Endothelial cell of umbilical vein (primary cell): Measurements from ENCODE around the gene COL17A1. TPM values are rescaled to one million over a fixed set of nuclear protein-coding genes. Genes with fewer than 3 reads are reported as not detected.

Experiments
- BruUV-seq: library from RNA; stranded (reverse); fragments of 400-500 nt; replicated peaks from 2 replicates; lab custom pipeline; 2021; lab: Mats Ljungman, UMichigan
- CTCF ChIA-PET: fragments of 300-600, 350-600 bp; sonication (Branson Sonifier 250); formaldehyde crosslinking; loops from one replicate; lab custom pipeline; 2021; ENCODE audit warnings: antibody characterized with exemption, inconsistent platforms; lab: Charles Lee
- POLR2A ChIA-PET: fragments of 300-600, 350-600 bp; sonication (Branson Sonifier 250); formaldehyde crosslinking; loops from one replicate; lab custom pipeline; 2021; ENCODE audit warnings: antibody characterized with exemption, inconsistent platforms; lab: Charles Lee
- DNase-seq: peaks from one replicate; pipeline ENCODE4 v3.0.0-alpha.2; 2011; ENCODE audit warnings: low read depth, low spot score
- FAIRE-seq: peaks from 2 replicates; lab custom pipeline; 2011; peaks lifted over from hg19 to GRCh38; lab: Jason Lieb, UNC
- H2AFZ ChIP-seq: 2 replicates; pipeline ENCODE4 v1.6.0; 2012; ENCODE audit warnings: low read depth, low read length, control low read depth, inconsistent platforms
- H3K27ac ChIP-seq: 2 replicates; pipeline ENCODE4 v1.5.1; 2011; ENCODE audit warnings: low read depth, mild to moderate bottlenecking, control low read depth, low read length, moderate library complexity; ENCODE audit not compliant: insufficient read depth
- H3K27me3 ChIP-seq, 2 experiments: 2 replicates each; pipeline versions ENCODE4 v1.6.0 to v1.6.1; 2011; ENCODE audit warnings: low read length in 2 of 2, mixed read lengths in 1 of 2; ENCODE audit not compliant: control insufficient read depth in 2 of 2, insufficient read depth in 2 of 2
- H3K36me3 ChIP-seq, 2 experiments: 2 replicates in 1 of 2; 3 replicates in 1 of 2; pipeline ENCODE4 v1.5.1; 2011; ENCODE audit warnings: low read length in 2 of 2, mild to moderate bottlenecking in 1 of 2, moderate library complexity in 1 of 2; ENCODE audit not compliant: control insufficient read depth in 2 of 2, insufficient read depth in 2 of 2; ENCODE audit errors: extremely low read depth in 1 of 2
- H3K4me1 ChIP-seq: 3 replicates; pipeline ENCODE4 v1.5.1; 2011; ENCODE audit warnings: mild to moderate bottlenecking, low read length; ENCODE audit not compliant: control insufficient read depth, insufficient read depth; ENCODE audit errors: extremely low read depth
- H3K4me2 ChIP-seq: 2 replicates; pipeline ENCODE4 v1.6.1; 2011; ENCODE audit warnings: low read length, control low read depth, mixed read lengths; ENCODE audit not compliant: insufficient read depth
- H3K4me3 ChIP-seq, 3 experiments: fragments of 200-600 bp in 1 of 3; sonication (generic), shearing (Covaris generic) in 1 of 3; replicated peaks in 1 of 3; 2 replicates each; pipeline ENCODE4 v1.5.1; 2011 to 2016; ENCODE audit warnings: control low read depth in 3 of 3, low read length in 3 of 3, mild to moderate bottlenecking in 2 of 3, inconsistent platforms in 1 of 3, low read depth in 1 of 3, moderate library complexity in 1 of 3; ENCODE audit not compliant: insufficient read depth in 1 of 3
- H3K79me2 ChIP-seq: 2 replicates; pipeline ENCODE4 v1.6.0; 2012; ENCODE audit warnings: low read length, inconsistent platforms; ENCODE audit not compliant: control insufficient read depth, insufficient read depth
- H3K9ac ChIP-seq: replicated peaks from 2 replicates; pipeline ENCODE3; 2011; ENCODE audit warnings: low read length, control low read depth; ENCODE audit not compliant: insufficient read depth; ENCODE audit errors: extremely low read depth
- H3K9me1 ChIP-seq: replicated peaks from 3 replicates; pipeline ENCODE4 v1.6.0; 2011; ENCODE audit warnings: mild to moderate bottlenecking, low read length; ENCODE audit not compliant: control insufficient read depth, insufficient read depth; ENCODE audit errors: extremely low read depth
- H3K9me3 ChIP-seq: replicated peaks from 2 replicates; pipeline ENCODE4 v1.5.1; 2012; ENCODE audit warnings: low read length, inconsistent platforms; ENCODE audit not compliant: control insufficient read depth, insufficient read depth
- H4K20me1 ChIP-seq: replicated peaks from 2 replicates; pipeline ENCODE3; 2011; ENCODE audit warnings: mild to moderate bottlenecking, low read length; ENCODE audit not compliant: control insufficient read depth, insufficient read depth; ENCODE audit errors: extremely low read depth
- FOS ChIP-seq: IDR thresholded peaks from 2 replicates; pipeline ENCODE4 v1.6.1; 2011; ENCODE audit warnings: mild to moderate bottlenecking, low read length, moderate library complexity, borderline replicate concordance; ENCODE audit not compliant: insufficient read depth
- GATA2 ChIP-seq: IDR thresholded peaks from 2 replicates; pipeline ENCODE4 v1.7.0; 2011; ENCODE audit warnings: low read depth, mild to moderate bottlenecking, moderate library complexity, mixed read lengths, low read length; ENCODE audit not compliant: insufficient read length, insufficient read depth
- JUN ChIP-seq: IDR thresholded peaks from 2 replicates; pipeline ENCODE4 v1.6.1; 2011; ENCODE audit warnings: borderline replicate concordance, low read depth; ENCODE audit not compliant: insufficient read length, insufficient read depth
- POLR2A ChIP-seq: IDR thresholded peaks from 2 replicates; pipeline ENCODE4 v1.6.1; 2012; ENCODE audit warnings: low read depth, mild to moderate bottlenecking, control low read depth, low read length
- POLR2AphosphoS5 ChIP-seq: IDR thresholded peaks from 2 replicates; pipeline ENCODE4 v1.6.1; 2012; ENCODE audit warnings: low read depth, mild to moderate bottlenecking, control low read depth, low read length, moderate library complexity; ENCODE audit not compliant: insufficient read depth
- dilution Hi-C: fragments of 300-500 bp; cut with MboI; formaldehyde crosslinking; loops from one replicate; pipeline ENCODE4 v1.15.0; 2019; ENCODE audit warnings: low sequenced_read_pairs; ENCODE audit not compliant: extremely low pct_ligation_motif_present
- intact Hi-C: fragments of 100-400 bp; cut with micrococcal nuclease; formaldehyde crosslinking; loops from one replicate; pipeline ENCODE4 v1.10.0; 2022
- polyA plus RNA-seq, 4 experiments: library from polyadenylated mRNA; depleted of rRNA in 3 of 4; stranded (reverse) in 3 of 4; unstranded in 1 of 4; fragments of >200 nt; gene quantifications; 2 replicates each; pipeline versions ENCODE4 v1.2.1 to v1.2.3, GENCODE V29; 2011 to 2012; ENCODE audit warnings: missing spikeins in 1 of 4
- total RNA-seq: library from RNA; stranded (reverse); gene quantifications from 2 replicates; pipeline ENCODE4 v1.2.3, GENCODE V29; 2021

Gene COL17A1
- total and polyA plus RNA-seq, 2 donors (not counting 3 experiments of a cell fraction or from before 2014, with no cell fraction given): 0.57 to 1.3 TPM

GRCh38 chr10:104022026-104022425, 63.7 kb downstream of the COL17A1 start:
- Histone ChIP-seq H3K9ac (peak overlapping the region; percentile 5), H3K79me2 (peaks cover 4% of the 10 kb centered on the region), H3K4me1 (peaks cover 41% of the 10 kb centered on the region), H4K20me1 (no peaks in the 10 kb centered on the region), H3K4me2 (peak overlapping the region; percentile 75), H3K9me3 (no peaks in the 10 kb centered on the region), H3K27ac (peak overlapping the region; percentile 65), H3K4me3 (peak overlapping the region in 1 of 3 experiments; percentile 1), H3K36me3 (peaks cover 8 to 9% of the 10 kb centered on the region in 2 experiments), H3K27me3 (no peaks in the 10 kb centered on the region), H3K9me1 (no peaks in the 10 kb centered on the region), H2AFZ (no peak overlapping the region)
- no TSS peak for BruUV-seq
- FAIRE-seq (no peak), DNase-seq (peak; percentile 46)
- TF ChIP-seq POLR2A (peak; percentile 46), POLR2AphosphoS5 (peak; percentile 64), GATA2 (no peak), JUN (no peak), FOS (peak; percentile 61)
- POLR2A ChIA-PET: no interaction called here
- dilution Hi-C loops (no loop called here), intact Hi-C loops (loop anchor here (1.0 to 5.0 kb wide), 5 partner anchors 40 to 127 kb away; partner anchors contain the start of gene STN1)
- CTCF ChIA-PET: interaction anchor here (1.0 to 4.0 kb wide), 5 partner anchors 9 to 137 kb away, joined by 3 to 22 read pairs (median 5); no protein-coding TSS in a partner anchor

GRCh38 chr10:104021246-104021645, 64.4 kb downstream of the COL17A1 start:
- peak overlapping the region; percentile 75 for H3K4me2 ChIP-seq
- DNase-seq (peak; percentile 52), FAIRE-seq (peak; percentile 28)
- H3K4me1 ChIP-seq: peaks cover 41% of the 10 kb centered on the region
- no peak for TF ChIP-seq GATA2
- TF ChIP-seq FOS: peak; percentile 74
- no peak overlapping the region for H3K9ac ChIP-seq
- peaks cover 5% of the 10 kb centered on the region for H3K79me2 ChIP-seq
- no peak overlapping the region for H3K4me3 ChIP-seq
- H3K36me3 ChIP-seq: peaks cover 8 to 9% of the 10 kb centered on the region in 2 experiments
- BruUV-seq: no TSS peak
- H3K27ac ChIP-seq: peak overlapping the region; percentile 65
- dilution Hi-C loops: no loop called here
- no peaks in the 10 kb centered on the region for H3K9me1 ChIP-seq
- intact Hi-C loops: loop anchor here (5.0 kb wide), 2 partner anchors 39 to 104 kb away; partner anchors contain the start of gene STN1
- ChIA-PET CTCF (interaction anchor here (0.9 to 4.0 kb wide), 11 partner anchors 8 to 136 kb away, joined by 3 to 22 read pairs (median 5); partner anchors contain the start of gene SFR1), POLR2A (interaction anchor here (0.6 kb wide), 1 partner anchor 104 kb away, joined by 14 read pairs; no protein-coding TSS in a partner anchor)
- H3K27me3 ChIP-seq: no peaks in the 10 kb centered on the region
- H2AFZ ChIP-seq: no peak overlapping the region
- H3K9me3 ChIP-seq: no peaks in the 10 kb centered on the region
- no peaks in the 10 kb centered on the region for H4K20me1 ChIP-seq
